Activated T-cell treated with anti-CD3 and anti-CD28 coated beads for 1 hour (primary cell): ENCODE results near the gene ADD1.

Experiments
- DNase-seq: peaks from one replicate; pipeline ENCODE4 v3.0.0-alpha.2; 2020; ENCODE audit warnings: low read depth

ADD1 gene, protein sequence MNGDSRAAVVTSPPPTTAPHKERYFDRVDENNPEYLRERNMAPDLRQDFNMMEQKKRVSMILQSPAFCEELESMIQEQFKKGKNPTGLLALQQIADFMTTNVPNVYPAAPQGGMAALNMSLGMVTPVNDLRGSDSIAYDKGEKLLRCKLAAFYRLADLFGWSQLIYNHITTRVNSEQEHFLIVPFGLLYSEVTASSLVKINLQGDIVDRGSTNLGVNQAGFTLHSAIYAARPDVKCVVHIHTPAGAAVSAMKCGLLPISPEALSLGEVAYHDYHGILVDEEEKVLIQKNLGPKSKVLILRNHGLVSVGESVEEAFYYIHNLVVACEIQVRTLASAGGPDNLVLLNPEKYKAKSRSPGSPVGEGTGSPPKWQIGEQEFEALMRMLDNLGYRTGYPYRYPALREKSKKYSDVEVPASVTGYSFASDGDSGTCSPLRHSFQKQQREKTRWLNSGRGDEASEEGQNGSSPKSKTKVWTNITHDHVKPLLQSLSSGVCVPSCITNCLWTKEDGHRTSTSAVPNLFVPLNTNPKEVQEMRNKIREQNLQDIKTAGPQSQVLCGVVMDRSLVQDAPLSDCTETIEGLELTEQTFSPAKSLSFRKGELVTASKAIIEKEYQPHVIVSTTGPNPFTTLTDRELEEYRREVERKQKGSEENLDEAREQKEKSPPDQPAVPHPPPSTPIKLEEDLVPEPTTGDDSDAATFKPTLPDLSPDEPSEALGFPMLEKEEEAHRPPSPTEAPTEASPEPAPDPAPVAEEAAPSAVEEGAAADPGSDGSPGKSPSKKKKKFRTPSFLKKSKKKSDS

DNA sequence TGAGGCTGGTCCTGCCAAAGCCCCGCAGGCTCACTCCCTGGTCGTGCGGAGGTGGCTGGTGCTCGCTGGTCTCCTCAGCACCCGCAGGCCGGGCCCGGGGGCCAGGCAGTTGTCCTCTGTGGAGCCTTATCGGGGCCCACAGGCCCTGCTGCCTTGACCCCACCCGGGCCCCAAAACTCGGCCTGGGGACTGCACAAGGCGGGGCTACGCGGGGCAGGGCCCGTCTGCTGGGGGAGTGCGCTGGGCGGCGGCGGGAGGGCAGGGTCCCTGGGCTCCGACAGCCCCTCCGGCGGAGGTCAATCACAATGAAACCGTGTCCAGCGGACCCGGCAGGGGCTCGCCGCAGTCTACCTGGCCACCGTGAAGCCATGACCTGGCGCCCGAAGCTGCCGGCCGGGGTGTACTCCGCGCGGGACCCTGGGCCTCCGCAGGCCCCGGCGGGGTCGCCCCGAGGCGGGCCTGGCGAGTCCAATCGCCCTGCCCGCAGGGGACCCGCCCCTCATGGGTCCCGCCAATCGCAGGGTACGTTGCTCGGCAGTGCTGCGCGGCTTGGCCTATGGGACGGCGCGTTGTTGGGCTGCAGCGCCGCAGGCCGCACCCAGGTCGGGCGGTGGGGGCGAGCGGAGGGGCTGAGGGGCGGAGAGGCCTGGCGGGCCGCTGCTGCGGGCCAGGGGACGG lies at the start of gene ADD1:
Gene ADD1 (plus strand): TSS at position 582 of the 678 bp plus-strand sequence. CDS start 32,072 bp downstream, outside the sequence.
- DNase-seq = peak; percentile 89

DNA sequence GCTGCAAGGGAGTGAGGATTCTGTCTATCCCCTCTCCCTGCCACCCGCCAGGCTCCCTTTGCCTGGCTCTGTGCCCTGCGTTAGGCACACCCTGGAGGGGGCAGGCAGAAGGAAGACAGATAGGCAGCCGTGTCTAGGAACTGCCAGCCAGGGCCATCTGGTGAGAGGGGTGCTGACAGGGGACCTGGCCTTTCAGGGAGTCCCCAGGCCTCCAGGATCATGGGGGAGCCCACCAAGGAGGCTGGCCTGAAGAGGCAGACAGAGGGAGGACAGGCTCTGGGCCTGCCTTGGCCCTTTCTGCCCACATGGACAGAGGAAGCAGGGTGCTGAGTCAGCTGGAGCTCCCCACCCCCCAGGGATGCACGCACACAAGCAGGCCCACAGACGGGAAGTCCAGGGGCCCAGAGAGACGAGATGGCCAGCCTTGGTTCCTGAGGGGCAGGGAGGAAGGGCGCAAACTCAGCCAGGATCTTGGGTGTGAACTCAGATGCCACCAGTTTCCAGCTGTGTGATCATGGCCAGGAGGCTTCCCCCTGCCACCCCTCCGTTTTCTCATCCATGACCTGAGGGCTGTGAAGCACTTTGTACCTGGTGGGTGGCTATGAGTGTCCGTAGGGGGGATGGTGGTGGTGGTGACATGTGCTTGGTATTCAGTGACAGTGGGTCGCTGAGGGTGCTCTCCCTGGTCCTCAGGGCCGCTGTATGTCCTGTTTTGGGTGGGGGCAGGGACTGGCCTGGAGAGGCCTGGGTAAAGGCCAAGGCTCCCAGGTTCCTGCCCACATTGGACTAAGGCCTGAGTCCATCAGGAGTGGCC lies 49.0 kb upstream of the ADD1 start:
- DNase-seq = no peak

DNA sequence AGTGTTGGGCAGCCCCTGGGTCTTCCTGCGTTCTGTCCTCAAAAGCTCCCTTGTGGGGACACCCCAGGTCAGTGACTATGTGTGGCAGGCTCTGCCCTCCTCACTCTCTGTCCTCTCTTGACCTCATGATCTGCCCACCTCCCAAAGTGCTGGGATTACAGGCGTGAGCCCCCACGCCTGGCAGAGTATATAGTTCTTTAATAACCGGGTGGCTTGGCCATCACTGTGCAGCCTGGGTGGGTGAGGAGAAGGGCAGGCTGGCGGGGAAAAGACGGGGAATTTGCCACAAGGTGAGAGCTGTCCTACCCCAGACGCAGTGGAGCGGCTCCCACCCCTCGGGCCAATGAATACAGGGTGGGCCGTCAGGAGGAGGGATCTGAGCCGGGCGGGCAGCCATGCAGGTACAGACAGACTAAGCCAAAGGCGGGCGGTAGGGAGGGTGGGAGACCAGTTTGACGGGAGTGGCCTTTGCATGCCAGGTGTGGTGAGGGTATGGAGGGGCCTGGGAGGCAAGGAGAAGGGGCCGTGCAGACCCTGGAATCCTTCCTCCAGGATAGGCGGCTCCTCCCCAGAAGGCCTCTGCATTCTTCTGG lies 48.2 kb upstream of the ADD1 start:
- DNase-seq = no peak

DNA sequence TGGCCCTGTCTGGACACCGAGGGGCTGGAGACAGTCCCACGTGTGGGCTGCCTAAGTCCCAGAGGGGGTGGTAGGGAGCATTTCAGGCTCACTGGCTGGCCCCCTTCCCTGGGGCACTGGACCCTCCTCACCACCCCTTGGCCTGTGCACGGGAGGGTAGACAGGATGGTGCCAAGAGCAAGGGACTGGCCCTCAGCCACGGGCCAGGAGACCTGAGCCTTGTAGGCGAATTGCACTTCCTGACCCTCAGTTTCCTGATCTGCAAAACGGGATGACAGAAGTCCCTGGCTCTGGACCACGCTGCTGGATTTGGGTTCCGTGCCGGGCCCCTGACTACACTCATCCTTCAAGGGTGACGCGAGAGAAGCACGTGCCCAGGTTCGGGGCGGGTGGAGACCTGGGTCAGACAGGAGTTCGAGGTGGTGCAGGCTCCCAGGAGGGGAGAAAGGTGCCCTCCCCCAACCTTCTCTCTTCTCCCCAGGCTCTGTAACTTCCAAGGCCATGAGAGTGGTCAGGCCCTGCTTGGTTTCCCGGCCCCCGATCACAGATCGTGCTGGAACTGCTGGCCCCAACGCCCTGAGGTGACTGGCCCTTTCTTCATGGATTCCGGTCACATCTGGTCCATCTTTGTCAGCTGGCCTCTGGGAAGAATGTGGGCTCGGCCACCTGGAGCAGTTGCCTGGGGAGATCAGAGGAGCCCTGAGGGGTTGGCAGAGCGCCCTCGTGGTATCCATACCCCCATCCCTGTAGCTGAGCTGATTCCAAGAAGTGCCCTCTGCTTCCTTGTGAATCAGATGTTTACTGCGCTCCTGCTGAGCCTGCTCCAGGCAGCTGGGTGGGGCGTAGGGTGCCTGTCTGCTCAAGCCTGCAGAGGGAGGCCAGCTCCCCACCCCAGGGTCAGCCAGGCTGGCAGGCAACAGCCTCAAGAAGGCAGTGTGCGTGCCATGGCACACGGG lies 47.5 kb upstream of the ADD1 start:
- DNase-seq = no peak

DNA sequence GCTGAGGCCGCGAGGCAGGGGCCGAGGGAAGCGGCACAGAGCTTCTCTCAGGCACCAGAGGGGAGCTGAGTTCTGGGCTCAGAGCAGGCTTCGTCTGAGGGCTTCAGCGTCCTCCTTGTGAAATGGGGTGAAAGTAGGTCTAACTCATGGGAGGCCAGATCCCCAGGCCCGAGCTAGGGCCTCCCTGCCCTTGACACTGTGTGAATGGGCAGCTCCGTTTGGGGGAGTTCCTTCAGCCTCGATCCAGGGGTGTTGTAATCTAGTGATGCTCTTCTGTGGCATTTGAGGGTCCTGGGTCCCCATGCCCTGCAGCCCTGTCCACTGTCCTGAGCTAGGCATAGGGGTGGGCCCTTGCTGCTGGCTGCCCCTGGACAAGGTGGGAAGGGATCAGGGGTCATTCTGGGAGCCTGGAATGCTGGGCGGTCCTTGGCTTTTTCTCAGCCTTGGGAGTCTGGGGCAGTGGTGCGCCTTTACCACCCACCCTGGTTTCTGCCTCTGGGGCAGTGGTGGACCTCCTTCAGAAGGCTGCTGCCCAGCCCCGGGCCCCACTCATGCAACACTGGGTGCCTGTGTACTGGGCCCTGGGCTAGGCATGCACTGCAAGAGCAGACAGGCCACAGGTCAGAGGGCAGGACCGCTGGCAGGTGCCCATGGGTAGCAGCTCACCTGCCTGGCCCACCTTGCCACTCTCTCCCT lies 46.6 kb upstream of the ADD1 start:
- no peak for DNase-seq

DNA sequence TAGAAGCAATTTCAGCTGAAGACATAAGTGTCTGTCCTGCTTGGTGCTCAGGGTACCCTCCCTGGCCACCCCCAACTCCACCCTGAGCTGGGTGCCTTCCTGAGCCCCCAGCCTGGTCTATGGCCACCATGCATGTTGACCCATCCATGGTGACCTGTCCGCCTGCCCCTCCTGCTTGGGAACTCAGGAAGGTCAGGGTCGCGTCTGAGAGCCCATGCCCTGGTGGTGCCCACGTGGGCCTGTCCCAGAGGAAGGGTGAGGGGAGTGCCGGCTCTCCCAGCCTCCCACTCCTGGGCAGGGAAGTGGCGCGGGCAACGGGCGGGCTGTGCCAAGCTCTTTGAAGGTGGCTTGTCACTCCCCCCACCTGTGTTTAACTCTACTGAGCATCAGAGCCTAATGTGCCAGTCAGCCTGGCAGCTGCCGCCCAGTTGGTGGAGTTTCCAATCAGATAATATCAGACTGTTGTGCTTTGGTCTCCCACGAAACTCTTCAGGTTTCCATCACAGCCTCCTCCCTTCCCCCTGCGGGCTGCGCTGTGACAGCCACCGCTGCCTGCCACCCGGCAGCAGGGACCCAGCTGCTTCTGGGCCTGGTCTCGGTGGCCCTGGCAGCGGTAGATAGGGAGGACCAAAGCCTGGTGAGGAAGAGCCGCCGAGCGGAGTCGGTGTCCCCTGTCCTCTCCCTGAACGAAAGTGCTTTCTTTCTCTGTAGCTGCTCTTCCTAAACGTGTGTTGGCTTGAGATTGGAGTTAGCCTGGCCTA lies 45.9 kb upstream of the ADD1 start:
- DNase-seq = no peak

DNA sequence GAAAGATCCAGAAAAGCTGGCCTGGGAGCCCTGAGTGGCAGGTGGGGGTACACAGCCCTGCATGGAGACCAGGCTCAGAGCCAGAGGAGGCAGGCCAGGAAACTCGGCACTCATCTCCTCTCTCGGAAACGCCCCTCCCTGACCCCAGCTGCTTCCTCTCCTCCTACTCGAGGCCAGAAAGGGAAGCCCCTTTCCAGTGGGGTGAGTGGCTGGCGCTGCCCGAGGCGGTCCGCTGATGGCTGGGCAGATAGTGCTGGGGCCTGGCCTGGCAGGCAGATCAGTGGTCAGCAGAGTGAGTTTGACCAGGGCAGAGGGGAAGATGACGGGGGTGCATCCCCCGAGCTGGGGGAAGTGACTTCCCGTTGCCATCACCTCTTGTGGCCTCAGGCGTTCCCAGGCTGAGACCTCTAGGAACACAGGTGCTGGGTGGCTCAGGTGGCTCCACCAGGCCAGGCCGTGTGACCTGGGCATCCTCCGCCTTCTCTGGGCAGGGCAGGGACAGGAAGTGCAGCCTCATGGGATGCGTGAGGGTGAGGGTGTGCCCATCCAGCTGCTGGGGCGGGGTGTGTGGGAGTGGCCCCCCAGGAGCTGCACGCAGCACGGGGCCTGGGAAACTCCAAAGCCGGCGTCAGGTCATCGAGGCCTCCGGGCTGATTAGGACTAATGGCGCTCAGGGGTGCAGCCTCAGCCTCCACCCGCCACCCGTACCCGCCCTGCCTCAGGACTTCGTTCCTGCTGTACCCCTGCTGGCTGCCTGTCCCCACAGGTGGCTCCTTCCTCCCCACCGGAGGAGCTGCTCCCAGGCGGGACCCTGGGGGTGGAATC lies 45.0 kb upstream of the ADD1 start:
- no peak for DNase-seq

DNA sequence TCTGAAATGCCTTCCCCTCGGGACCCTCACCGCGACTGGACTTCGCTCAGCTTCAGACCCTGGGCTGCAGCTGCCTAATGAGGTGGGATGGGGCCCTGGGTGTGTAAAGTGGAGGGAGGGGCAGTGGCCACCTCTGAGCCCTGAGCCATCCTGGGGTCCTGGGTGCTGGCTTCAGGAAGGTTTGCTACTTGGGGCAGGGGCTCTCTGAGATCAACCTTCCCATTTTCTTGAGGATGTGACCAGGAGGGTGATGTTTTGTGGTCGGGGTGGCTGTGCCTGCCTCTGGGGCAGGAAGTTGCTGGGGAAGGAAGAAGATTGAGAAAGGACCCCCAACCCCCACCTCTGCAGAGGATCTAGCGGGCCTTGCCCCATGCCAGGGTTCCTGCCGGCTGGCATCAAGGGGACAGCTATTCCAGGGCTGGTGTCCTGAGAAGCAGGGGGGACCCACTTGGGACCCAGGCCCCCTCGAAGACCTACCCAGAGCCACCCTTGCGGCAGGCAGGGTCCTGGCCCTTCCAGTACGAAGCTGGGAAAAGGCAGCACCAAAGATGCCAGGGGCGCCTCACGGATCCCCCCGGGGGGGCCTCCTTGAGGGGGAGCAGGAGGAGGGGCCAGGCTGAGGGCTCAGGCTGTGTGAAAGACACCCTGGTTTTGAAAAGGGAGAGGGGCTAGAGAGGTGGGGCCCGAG lies 44.3 kb upstream of the ADD1 start:
- no peak for DNase-seq

DNA sequence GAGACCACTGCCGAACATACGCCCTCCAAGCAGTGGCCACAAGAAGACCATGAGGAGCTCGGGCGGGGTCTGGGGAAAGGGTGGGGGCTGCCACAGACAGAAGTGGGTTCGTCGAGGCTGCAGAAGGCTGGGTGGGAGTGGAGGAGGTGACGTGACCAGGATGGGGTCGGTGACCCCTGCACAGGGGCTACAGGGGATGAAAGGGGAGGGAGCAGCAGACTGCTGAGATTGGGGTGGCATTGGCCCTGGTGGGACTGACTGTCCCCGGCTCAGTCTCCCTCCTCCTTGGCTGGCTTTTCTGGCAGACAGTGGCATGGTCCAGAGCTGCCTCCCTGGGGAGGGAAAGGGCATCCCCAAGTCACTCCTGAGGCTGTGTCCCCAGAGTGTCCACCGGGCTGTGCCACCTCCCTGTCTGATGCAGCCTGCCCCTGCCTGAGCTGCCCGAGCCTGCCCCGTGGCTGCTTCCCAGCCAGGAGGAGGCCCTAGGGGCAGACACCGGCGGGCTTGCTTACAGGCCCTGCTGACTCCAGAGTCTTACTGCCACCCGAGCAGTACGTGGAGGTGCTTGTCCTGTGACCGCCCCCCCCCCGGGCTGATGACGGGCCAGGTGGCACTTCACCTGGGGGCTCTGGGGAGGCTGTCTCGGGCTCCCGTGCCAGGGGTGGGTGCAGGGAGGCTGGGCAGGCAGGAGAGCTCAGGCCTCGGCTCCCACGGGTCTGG lies 43.5 kb upstream of the ADD1 start:
- no peak for DNase-seq

DNA sequence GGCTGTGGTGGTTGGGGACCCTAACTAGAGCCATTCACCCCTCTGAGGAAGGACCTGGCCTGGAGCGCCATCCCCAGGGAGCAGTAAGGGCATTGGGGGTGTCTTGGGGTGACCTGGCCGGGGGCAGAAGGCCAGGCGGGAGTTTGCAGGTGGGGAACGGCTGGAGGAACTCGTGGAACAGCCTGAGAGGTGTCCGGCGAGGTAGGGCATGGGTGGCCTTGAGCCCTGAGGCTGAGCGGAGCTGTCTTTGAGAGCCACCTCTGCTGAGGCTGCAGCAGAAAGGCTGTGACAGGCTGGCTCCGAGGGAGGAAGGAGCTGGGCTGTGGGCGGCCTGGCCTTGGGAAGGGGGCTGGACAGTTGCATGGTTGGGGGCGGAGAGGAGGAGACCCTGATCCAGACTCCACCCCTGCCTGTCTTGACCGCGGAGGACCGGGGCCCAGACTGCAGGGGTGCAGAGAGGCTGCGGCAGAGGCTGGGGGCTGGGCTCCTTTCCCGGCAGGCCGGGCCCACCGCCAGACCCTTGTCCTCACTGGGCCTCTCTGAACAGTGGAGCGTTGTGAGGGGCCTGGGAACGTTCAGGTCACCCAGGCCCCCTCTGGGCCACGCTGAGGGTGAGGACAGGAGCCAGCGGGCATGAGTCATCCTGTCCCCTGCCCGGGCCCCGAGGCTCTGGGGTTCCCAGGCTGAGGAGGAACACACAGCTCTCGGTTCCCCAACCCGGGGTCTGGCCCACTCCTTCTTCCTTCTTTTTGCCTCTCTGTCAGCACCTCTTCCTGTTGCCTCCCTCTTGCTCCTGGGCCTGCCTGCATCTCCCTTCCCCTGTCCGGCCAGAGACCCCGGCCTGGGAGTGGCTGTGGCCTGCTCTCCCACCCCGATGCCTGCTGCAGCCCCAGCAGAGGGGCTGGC lies 42.7 kb upstream of the ADD1 start:
- no peak for DNase-seq

DNA sequence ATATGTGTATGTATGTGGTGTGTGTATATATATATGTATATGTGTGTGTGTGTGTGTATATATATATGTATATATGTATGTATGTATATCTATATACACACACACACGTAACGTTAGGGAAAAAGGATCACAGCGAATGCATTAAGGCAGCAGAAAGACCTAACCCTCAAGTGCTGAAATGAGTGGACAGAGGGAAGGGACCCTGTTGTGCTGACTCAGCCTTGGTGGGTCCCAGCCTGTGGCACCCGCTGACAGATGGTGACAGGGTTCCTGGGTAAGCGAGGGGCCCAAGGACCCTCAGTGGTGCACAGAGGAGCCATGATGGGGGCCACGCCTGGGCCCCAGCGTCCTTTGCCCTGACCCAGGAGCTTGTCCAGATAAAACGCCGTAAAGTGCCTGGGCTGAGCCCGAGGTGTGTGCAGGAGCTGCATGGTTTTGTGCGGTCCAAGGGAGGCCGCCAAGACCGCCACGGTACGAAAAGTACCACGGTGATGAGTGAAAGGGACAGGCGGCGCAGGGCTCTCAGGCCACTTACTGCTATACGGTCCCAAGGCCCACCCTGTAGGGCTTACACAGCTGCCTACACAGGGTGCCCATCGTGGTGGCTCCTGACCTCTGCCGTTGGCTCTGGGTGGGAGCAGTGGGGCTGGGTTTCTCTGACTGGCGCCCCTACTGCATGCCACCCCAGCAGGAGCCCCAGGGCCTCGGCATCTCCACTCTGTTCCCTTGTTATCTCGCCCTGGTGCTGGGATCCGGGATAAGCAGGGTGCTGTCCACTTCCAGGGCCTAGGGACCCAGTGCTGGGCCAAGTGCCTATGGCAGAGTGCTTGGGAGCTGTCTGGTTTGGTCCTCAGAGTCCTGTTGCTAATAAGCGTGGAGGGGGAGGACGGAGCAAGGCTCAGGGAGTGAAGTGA lies 40.8 kb upstream of the ADD1 start:
- no peak for DNase-seq

DNA sequence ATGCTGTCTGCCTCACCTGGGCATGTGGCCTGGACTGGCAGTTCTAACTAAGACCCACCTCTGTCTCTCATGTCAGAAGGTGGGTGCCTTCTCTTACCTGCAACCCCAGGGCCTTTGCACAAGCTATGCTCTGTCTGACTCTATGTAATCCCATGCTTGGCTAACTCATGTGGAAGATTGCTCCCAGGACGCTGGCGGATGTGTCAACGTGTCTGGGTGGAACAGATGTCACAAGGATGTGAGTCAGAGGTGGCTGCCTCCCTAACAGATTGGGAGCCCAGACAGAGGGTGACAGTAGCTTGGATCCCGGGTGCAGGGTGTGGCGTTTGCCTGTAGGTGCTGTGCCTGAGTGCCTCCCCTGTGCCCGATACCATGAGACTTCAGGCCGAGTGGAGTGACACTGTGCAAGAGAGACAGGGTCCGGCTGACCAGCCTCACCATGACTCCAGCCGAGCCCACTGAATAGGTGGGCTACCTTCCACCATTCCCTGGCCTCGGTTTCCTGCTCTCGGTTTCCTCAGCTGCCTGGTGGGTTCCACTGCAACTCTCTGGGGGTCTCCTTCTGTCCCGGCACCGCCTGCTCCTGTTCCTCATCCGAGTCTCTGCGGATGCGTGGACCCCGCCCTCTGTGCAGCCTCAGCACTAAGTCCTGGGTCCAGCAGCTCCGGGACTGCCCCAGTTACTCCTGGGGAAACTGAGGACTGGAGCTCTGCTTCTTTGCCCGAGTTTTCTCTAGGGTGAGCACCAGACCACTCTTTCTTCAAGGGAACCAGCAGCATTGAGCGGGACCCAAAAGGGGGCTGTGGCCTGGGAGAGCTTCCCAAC lies 39.8 kb upstream of the ADD1 start:
- DNase-seq = no peak

DNA sequence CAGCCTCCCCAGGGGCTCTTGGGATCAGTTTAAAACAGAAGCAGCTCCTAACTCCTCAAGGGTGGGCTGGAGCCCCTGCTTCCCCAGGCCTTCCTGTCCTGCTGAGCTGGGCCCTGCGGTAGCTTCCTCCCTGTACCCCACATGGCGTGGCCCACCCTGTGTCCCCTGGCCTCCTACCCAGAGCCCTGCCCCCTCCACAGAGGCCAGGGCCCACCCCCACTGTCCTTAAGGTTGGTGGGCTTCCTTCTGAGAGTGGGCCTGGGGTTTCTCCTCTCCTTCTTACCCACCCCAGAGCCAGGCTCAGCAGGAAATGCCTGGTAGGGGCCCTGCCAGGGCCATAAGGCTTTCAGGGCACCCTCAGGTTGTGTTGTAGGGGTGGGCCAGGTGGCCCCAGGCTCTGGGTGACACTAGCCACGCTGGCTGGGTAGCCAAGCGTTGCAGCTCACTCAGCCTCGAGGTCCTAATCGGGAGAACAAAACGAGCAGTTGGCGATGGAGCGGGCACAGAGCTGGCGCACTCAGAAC lies 39.1 kb upstream of the ADD1 start:
- no peak for DNase-seq
